ENCODE data around the gene GFAP.

GFAP gene

DNA sequence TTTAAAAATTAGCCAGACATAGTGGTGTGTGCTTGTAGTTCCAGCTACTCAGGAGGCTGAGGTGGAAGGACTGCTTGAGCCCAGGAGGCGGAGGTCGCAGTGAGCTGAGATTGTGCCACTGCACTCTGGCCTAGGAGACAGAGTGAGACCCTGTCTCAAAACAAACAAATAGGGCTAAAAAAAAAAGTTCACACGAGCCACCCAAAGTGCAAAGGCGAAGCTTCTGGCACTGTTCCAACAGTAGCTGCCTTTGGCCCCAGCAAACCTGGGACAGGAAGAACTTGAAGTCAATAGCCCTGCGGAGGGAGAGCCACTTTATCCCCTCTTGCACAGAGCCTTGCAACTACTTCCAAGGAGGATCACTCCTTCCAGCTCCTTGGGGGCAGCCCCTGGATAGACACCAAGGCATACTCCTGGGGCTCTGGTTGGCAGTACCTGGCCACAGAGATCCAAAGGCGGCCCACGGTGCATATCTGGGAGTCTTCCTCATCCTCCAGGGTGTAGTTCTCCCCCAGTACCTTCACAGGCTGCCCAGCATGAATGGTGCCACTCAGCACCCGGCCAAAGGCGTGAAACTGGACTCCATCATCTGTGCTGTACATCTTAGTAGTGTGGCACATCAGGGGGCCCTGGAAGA is 52.9 kb downstream of the GFAP start:
- no peak for DNase-seq (ENCODE audit: low read depth in 2 of 2)

DNA sequence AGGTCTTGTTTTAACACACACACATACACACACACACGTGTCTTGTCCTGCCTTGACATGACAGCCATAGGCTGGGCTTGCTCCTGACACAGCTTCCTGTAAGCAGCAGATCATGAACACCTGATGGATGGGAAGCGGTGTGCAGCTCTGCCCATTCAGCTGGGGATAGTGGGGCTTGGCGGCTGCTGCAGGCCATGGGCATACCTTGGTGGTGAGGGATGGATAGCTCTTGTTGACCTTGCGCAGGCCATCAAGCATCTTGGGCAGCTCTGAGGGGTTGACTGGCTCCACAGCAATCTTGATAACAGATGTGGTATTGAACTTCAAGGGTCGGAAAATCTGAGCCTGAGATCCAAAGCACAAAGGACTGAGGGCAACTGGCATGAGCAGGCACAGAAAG is 55.6 kb downstream of the GFAP start:
- DNase-seq (ENCODE audit: low read depth in 2 of 2) = no peak

DNA sequence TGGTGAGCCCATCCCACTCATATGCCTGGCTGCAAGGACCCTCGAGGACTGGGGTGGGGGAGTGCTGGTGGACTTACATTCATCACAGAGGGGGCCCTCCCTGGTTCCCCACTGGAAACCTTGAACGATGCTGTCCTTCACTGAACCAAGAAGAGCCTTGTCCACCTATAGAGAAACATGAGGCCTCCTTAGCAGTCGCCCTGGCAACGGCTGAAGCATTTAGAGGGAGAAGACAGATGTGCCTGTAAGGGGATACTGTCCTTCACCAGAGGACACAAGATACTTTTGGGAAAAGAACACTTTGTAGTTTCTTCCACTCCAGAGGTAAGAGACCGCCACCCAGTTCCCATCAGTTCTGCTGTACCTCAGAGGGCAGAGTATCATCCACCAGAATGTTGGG is 61.1 kb downstream of the GFAP start:
- DNase-seq (ENCODE audit: low read depth in 2 of 2) = no peak
